CD4-positive, alpha-beta T cell treated with Interleukin-2 at 100 ng/mL for 4 hours (primary cell): Measurements from ENCODE around the gene NT5C3B.

ENCODE experiments used
- DNase-seq: peaks from one replicate; pipeline ENCODE4 v3.0.0-alpha.2; 2020; ENCODE audit warnings: low spot score

NT5C3B gene

DNA sequence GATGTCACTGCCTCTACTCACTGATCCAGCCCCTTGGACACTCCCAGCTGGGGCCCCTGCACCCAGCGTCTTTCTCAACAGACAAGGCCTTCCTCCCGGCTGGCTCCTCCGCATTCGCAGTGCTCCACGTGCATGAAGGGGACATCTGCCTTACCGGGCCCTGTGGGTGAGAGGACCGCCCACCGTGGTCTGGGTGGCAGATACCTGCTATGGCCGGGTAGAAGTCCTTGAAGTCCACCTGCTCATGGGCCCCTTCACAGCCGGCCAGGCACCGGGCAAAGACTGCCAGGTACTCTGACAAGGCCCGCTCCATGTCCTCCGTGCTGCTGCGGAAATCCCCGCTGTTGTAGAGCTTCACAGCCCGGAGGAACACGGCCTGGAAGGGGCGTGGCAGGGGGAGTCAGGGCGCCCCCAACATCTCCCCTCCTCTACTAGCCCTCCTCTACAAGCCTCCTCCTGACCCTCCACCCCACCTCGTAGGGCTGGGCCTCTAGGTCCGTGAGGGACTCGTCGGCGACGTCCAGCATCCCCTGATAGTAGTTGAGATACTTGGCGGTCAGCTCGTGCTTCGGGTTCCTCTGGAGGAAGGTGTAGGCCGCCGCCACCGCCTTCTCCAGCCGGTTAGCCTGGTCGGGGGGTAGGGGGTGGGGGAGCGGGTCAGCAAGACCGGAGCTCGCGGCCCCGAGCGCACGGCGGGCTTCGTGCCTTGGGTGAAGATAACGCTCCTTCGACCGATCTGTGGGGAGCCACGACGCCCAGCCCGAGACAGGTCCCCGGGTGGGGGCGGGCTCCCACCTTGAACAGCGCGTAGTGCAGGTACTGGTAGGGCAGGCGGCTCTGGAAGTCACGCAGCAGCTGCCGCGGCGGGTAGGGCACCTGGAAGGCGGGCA is 25.1 kb downstream of the NT5C3B start:
- DNase-seq, result no peak

DNA sequence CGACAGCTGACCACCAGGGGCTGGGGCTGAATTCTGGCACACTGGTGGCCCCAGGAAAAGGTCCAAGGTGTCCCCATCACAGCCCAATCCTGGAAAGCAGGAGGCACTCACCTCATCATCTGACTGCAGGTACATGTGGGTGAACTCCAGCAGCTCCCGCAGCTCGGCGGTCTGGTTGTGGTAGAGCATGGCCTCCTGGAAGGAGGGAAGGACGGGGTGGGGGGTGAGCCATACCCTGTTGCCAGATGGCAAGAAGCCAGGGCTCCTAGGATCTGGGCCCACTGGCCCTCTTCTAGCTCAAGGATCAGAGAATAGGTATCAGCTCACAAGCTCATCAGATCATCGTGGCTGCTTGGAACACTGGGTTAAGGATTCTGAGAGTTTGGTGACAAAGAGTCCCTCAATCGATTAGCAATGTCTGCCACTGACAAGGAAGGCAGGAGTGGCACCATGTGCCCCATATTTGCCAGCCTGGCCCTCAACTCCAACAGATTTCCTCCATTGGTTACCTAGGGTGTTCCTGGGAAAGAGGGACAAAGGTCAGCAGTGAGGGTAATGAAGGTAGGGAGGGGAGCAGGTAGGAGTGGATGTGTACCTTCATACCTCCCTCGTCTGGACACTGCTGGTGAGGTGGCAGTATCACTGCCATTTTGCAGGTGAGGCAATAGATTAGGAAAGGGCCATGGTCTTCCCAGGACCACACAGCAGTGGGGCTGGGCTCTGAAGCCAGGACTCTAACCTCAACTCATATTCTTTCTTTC is 29.2 kb downstream of the NT5C3B start:
- no peak for DNase-seq

DNA sequence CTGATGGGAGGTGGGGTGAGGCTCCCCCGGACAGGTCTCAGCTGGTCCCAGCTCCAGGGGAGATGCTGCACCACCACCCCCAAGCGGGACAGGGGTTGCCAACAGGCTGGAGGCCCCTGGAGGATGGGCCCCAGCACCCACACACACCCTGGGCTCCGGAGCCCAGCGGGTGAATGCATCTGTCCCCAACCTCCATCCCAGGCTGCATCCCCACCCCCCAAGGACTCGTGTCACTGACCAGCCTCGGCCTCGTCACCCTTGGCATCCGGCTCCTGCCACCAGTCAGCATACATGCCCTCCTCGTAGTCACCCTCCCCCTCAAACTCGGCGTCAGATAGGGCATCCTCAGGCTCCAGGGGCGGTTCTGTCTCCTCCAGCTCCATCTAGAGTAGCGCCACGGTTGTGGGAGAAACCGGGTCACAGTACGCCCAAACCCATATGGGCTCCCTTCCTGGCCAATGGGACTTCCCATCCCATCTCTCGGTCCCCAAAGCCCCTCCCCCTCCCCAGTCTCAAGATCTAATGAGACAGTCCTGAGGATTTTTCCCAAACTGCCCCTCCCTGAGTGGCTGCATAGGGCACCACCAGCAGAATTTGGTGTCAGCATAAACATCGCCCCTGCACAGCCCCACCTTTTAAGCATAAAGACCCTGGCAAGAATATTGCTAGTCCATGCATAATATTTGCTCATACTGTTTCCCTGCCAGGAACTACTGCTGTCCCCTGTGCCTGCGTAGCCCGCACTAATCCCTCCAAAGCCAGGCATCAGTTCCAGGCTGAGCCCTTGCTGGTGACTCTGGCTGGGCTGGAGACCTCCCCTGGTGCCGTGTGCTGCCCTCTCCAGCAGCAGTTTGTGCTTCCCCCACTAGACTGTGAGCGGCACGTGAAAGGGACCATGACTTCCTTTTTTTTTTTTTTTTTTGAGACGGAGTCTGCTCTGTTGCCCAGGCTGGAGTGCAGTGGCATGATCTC is 32.7 kb downstream of the NT5C3B start:
- no peak for DNase-seq

DNA sequence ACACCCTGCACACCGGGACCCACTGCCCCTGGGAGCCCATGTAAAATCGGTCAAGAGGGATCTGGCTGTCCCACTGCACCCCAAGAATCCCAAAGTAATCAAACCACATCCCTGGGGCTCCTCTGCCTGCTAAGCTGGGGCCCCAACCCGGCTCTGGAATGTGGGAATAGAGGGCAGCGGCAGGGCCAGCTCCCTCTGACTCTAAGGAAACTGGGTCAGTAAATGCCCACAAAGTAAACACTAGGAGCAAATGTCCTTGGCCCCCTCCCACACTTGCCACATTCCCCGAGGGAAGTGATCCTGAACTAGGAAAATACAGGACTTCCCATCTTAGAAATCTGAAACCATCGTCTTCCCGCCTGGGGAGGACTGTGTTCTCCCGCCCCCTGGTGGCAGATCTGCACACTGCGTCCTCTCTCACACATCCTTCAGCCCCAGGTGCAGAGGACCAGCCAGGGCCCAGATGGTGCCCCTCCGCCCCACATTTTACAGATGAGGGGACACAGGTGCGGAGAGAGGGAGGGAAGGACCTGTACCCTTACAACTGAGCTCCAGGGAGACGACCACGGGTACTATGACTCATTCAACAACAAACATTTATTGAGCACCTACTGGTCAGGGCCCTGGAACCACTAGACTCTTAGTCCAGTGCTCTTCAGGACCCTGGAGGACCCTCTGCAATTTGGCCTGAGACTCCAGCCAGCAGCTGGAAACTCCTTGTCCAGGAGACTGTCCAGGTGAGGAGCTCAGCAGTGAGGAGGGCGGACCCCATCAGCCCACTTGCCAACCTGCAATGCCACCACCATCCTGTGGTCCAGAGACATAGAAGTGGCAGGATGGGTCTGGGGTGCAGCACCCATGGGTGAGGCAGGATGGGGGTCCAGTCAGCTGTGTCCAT is 34.4 kb downstream of the NT5C3B start:
- peak; percentile 75 for DNase-seq

DNA sequence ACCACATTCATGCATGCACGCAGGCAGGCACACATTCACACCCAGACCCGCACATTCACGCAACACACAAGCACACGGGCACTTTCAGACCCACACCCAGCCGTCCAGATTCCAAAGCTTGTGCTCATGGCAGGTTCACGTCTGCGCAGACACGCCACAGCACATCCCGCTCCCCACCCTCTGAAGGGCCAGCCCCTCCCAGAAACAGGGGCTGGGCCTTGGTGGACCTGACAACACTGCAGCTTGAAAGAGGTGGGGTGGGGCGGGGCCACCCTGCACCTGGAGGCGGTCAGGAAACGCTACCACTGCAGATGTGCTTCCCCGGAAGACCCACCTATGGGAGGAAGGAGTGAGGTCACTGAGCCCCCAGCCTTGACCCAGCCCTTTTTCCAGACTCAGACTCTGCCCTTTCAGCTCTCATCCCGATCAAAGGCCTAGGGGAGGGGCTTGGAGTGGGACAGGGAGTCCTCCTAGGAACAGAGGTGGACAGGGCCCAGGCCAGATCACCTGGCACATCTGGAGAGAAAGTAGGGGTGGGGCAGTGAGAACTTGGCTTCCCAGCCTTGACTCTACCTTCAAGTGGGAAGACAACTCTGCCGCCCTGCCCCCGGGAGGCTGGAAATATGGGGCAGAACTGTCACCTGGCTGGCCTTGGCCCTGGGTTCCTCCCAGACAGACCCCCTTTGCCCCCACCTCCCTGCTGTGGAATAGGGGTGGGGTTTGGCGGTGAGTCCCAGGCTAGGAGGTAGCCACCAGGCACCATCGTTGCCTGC is 35.2 kb downstream of the NT5C3B start:
- DNase-seq, result no peak

DNA sequence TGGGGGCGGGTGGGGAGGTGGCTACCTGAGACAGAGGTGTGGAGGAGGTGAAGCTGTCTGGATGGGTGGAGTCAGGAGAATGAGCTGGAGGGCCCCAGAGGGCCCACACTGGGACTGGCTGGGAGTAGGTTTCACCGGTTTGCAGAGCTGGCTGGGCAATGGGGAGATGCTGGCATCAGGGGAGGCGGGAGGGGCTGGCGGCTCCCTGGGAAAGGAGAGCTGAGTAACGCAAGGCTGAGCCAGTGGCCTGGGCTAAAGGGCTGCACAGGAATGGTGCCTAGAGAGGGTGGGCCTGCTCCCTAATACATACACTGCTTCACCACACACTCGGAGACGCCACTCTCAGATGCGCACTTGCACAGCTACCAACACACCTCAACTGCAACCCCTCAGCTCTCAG is 36.7 kb downstream of the NT5C3B start:
- DNase-seq, result no peak

DNA sequence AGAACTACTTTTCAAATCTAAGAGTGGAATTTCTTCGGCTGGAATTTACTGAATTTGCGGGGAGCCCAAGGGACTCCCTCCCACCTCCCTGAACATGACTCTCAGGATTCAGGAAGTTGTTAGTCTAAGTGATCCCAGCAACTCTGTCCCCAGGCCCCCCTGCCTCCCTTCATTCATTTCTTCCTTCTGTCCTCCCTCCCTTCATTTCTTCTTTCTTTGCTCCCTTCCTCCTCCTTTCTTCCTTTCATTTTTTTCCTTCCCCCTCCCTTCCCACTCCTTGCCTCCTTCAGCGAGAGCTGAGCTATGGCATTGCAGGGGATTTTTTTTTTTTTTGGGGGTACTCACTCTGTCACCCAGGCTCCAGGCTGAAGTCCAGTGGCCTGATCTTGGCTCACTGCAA is 38.7 kb downstream of the NT5C3B start:
- no peak for DNase-seq

DNA sequence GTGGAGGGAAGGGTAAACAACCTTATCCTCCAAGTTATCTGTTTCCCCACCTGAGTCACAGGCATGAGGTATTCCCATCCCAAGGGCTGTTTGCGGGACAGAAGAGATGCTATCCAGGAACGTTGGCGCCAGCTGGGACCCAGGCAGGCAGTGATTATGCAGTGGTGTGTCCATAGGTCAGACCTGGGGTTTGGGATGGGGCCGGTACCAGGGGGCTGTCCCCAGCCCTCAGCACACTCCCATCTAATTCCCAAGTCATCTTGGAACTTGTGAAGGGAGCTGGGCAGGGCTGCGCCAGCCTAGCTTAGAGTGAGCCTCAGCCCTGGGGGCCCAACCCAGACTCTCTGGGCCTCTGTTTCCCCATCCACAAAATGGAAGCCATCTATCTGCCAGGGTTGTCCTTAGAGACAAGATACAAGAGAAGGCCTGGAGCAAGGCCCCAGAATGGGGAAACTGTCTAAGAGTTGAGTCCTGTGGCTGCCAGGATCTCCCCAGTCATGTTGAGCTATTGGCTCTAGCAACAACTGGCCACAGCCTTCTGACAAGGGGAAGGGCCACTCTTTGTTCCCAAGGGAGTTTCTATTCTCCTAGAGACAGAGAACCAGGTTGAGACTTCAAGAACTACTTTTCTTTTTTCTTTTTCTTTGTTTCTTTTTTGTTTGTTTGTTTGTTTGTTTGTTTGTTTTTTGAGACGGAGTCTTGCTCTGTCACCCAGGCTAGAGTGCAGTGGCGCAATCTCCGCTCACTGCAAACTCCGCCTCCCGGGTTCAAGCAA is 39.7 kb downstream of the NT5C3B start:
- no peak for DNase-seq

DNA sequence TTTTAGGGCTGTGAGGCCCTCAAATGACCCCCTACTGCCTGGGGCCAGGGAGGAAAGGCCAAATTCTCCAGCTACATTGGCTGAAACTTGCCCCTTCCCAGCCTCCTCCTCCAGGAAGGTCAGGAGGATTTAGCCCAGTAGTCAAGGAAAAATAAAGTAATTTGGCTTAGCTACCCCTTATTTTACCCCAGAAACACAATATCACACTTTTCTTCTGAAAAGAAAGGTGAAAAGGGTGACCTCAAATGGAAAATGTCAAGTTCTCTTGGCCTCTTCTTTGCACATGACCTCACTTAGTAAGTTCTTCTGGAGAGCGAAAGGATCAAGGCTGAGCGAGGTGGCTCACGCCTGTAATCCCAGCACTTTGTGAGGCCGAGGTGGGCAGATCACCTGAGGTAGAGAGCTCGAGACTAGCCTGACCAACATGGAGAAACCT is 41.5 kb downstream of the NT5C3B start:
- DNase-seq, result no peak

DNA sequence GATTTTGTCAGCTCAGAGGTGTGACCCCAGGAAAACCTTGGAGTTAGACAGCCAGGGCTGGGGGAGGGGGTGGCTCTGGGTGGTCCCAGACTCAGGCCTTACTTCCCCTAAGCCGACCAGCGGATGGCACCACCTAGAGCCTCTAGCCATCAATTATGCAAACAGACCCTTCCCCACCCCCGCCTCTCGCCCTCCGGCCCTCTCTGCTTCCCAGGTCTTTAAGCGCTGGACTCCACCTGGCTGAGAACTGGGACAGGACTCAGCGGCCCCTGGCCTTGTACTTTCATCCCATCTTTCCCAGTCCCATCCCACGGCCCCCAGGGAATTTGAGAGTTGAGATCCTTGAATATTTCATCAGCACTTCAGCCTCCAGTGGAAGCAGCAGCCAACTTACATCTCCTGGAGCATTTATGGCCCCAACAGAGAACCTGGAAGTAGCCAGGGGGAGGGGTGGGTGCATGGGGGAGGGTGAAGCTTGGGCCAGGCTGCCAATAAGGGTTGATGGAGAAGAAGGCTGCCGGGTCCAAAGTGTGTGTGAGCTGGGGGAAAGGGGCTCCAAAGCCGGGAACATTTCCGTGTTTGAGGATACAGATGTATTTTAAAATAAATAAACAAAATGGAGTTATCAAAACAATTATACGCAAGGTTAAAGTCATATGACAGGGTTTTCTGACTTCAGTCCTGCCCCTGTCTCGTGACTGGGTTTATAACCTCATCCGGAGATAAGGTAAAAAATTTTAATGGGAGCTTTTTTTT is 42.1 kb downstream of the NT5C3B start:
- DNase-seq, result no peak

DNA sequence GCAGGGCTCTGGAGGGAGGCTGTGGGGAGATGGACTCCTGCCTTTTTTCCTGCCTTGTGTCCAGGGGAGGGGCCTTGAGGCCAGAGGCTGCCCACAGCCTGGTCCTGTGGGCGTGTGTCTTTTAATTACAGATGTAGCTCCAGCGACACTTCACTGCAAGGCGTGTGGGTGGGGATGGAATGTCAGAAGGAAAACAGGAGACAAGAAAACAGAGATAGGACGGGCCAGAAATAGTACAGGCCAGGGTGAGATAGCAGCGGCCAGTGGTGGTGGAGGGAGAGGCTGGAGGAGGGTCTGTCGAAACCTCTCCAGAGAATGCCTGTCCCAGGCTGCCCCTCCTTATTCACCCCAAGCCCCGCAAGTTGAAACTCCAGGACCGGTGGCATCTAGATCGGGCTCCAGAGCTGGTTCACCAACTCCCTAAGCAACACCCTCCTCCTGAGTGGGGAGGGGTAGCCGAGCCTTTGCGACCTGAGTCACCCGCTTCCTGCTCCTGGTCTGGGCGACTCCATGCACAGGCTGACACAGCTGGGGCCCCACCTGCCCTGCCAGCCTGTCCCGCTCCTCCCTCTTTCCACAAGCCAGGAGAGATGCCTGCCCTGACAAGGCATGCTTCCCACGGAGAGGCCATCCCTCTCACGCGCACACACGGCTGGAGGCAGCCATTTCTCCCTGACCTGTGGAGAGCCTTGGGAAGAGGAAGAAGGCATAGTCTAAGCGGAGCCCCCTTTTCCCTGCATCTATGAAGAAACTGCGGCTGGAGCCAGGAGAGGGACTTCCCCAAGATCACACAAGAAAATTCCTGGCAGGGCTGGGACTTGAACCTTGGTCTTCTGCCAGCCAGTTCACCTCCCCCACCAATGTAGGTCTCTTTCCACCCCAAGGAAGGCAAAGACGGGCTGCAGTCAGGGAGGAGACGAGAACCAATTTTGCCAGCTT is 42.9 kb downstream of the NT5C3B start:
- DNase-seq, result no peak

DNA sequence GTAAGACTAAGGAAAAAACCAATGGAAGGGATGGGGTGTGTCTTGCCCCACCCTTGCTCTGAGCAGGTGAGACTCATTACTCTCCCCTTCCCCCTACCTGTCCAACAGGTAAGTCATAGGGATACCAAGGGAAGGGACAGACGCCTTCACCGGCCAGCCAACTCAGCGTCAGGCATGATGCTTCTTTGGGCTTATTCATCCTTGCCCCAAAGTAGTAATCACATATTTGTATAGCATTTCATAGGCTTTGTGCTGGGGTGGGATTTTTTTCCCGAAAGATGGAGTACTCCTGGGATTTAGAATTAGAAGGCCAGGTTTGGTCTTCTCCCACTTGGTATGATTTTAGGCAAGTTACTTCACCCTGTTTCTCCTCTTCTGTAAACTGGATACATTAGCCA is 49.0 kb downstream of the NT5C3B start:
- DNase-seq, result no peak

DNA sequence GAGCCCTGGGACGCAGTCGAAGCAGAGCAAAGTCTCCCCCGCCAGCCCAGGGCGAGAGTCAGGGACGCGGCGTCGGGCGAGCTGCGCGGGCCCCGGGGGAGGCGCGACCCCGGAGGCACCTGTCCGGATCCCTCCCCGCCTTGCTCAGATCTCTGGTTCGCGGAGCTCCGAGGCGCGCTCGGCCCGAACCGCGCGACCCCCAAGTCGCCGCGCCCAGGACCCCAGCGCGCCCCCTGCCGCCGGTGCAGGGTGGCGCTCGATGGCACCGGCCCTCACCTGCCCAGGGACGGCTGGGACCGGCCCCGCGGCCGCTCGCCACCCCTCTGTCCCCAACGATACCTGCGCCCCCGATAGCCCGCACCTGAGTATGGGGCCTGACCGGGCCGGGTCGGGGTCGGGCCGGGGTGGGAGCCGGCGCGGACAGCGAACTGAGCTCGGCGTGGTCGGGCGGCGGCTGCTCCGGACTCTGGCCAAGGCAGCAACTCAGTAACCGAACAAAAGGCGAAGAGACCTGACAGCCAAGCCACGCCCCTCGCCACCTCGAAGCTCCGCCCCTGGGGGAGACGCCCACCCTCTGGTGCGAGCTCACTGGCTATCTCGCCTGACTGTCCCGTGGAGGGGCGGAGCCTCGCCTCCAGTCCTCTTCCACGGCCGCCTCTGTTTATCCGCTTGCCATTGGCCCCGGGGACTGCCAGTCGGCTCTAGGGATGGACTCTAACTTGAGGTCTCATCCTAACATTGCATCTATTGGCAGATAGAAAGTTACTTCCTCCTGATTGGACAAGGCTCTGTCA is 49.6 kb downstream of the NT5C3B start, which contains the start of gene JUP:
Gene JUP, minus strand, starts transcription at position 485 of the 794 bp plus-strand sequence. CDS start 14,857 bp downstream, outside the sequence.
- DNase-seq, result peak; percentile 87

DNA sequence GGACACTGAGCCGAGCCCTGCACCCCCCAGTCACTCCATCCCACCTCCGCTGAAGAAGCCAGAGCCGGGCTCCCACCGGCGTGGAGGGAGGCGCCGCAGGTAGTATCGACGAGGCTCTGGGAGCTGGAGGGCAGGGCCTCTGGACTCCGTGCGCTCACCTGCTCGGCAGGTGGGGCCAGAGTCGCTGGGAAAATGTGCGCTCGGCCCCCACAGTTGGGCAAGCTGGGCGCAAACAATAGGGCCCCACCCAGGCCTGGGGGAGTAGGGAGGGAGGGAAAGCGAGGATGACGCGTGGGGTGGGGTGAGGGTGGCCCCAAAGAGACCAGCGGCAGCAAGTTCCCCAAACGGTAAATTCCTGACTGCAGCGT is 50.2 kb downstream of the NT5C3B start:
- DNase-seq, result no peak

DNA sequence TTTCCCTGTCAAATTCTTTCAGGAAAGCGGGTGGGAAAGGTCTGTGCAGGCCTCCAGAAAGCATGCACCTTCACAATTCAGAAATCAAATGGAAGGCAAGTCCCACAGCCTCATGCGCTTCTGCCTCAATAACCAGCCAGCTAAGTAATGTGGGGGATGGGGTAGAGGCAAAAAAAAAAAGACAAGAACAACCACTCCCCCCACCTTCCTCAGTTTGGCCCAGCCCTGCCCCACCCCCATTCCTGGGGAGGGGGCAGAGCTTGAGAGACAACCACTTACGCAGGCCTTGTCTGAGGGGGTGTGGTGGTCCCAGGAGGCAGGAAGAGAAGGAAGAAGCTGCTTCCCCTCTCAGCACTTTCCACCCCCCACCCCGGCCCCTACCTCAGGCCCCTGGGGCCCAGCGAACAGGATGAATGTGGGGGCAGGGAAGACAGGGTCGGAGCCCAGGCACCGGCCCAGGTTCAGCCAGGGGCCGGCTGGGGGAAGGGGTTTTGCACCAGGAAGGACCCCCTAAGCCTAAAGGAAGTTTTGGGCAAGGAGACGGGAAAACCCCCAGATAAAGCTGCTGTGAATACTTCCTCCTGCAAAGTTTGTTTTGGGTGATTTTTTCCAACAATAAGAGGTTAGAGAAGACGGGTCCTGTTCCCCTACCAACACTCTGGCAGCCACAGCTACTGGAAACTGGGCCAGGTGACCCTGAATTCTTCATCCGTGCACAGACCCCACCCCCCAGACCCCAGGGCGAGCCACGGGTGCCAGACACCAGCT is 50.8 kb downstream of the NT5C3B start:
- DNase-seq, result no peak

DNA sequence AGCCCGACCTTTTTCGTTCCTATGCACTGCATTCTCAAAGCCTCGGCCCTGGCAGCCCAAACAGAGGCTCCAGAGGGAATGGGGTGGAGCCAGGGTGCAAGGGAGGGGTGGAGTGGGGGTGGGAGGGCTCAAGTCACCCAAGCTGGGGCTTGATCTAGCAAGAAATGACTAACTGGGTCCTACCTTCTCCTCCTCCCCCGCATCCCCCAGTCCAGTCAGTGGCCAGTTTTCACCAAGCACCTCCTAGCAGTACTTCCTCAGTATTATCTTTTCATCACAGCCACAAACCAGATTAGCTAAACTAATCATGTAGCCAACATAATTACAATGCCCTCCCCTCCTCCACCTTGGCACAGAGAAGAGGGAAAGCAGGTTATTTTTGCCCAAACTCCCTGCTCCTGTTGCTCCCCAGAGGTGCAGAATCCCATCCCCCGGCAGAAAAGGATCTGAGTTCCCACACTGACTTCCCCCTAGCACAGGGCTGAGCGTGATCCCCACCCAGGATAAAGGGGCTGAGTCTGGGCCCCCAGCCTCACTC is 51.8 kb downstream of the NT5C3B start:
- DNase-seq, result no peak
